H54 (cell line): ENCODE data around the gene MVP.
"Not testable (repeated sequence)": the region's sequence is repeated elsewhere in the genome, so short reads cannot be mapped to it uniquely, and the experiment has no call there.

Experiments used
- DNase-seq: peaks from one replicate; pipeline ENCODE4 v3.0.0; 2011; ENCODE audit warnings: low spot score, mixed read lengths; ENCODE audit not compliant: insufficient read length
- FAIRE-seq: peaks from 3 replicates; lab custom pipeline; 2011; peaks lifted over from hg19 to GRCh38; lab: Jason Lieb, UNC
- POLR2A ChIP-seq: IDR thresholded peaks from 2 replicates; pipeline ENCODE4 v1.6.1; 2011; ENCODE audit warnings: low read depth, mild to moderate bottlenecking, low read length

The MVP gene

GRCh38 chr16:29831490-29831889, 11.2 kb downstream of the MVP start:
- FAIRE-seq (no peak), DNase-seq (no peak)
- no peak for TF ChIP-seq POLR2A

GRCh38 chr16:29833219-29833618, 13.0 kb downstream of the MVP start:
- not testable (repeated sequence) for DNase-seq, FAIRE-seq

GRCh38 chr16:29834079-29834478, 13.8 kb downstream of the MVP start:
- DNase-seq, result no peak
- no peak for FAIRE-seq
- no peak for TF ChIP-seq POLR2A

GRCh38 chr16:29835926-29836325, 15.7 kb downstream of the MVP start:
- no peak for TF ChIP-seq POLR2A
- DNase-seq (no peak), FAIRE-seq (no peak)

GRCh38 chr16:29836623-29837022, 16.4 kb downstream of the MVP start:
- FAIRE-seq, result no peak
- no peak for DNase-seq
- no peak for TF ChIP-seq POLR2A

GRCh38 chr16:29837841-29838240, 17.6 kb downstream of the MVP start:
- no peak for TF ChIP-seq POLR2A
- FAIRE-seq, result no peak
- no peak for DNase-seq

GRCh38 chr16:29839822-29840221, 19.6 kb downstream of the MVP start:
- DNase-seq (no peak), FAIRE-seq (no peak)
- no peak for TF ChIP-seq POLR2A

- DNase-seq (no peak), FAIRE-seq (no peak)
- no peak for TF ChIP-seq POLR2A
Observed at GRCh38 chr16:29840240-29840639, 20.0 kb downstream of the MVP start.

- no peak for TF ChIP-seq POLR2A
- DNase-seq, result no peak
- FAIRE-seq, result no peak
Observed at GRCh38 chr16:29841631-29842030, 21.4 kb downstream of the MVP start.

GRCh38 chr16:29842732-29843346, 22.6 kb downstream of the MVP start:
- DNase-seq, result no peak
- no peak for TF ChIP-seq POLR2A
- FAIRE-seq, result no peak

- DNase-seq (no peak), FAIRE-seq (no peak)
- no peak for TF ChIP-seq POLR2A
Observed at GRCh38 chr16:29843931-29844330, 23.7 kb downstream of the MVP start.

- FAIRE-seq (no peak), DNase-seq (no peak)
- TF ChIP-seq POLR2A, result no peak
Observed at GRCh38 chr16:29844575-29845331, 24.5 kb downstream of the MVP start.

- DNase-seq (no peak), FAIRE-seq (no peak)
- no peak for TF ChIP-seq POLR2A
Observed at GRCh38 chr16:29845656-29846055, 25.4 kb downstream of the MVP start.

- DNase-seq (peak; percentile 81), FAIRE-seq (no peak)
- TF ChIP-seq POLR2A, result no peak
Observed at GRCh38 chr16:29848420-29849297, 28.4 kb downstream of the MVP start.
